Astrocyte of the cerebellum (primary cell): ENCODE results near the gene CDH6.

Experiments used
- DNase-seq: peaks from one replicate; pipeline ENCODE4 v3.0.0-alpha.2; 2011; ENCODE audit warnings: low read depth
- H3K4me3 ChIP-seq: 2 replicates; pipeline ENCODE4 v1.5.1; 2011; ENCODE audit warnings: mild to moderate bottlenecking, low read depth, low read length, moderate library complexity
- CTCF ChIP-seq: IDR thresholded peaks from 2 replicates; pipeline ENCODE4 v1.5.1; 2012; ENCODE audit warnings: low read length, low read depth, moderate library complexity, mild to moderate bottlenecking; ENCODE audit errors: missing control alignments
- in situ Hi-C: cut with HindIII; loops from 2 replicates; pipeline ENCODE4 v1.10.0; 2017; ENCODE audit warnings: low sequenced_read_pairs

CDH6 gene

GRCh38 chr5:31217446-31217845 is 24.0 kb downstream of the CDH6 start:
- in situ Hi-C loops: loop anchor here (25.0 kb wide), 1 partner anchor 830 kb away; no protein-coding TSS in a partner anchor
- H3K4me3 ChIP-seq: no peak overlapping the region
- TF ChIP-seq CTCF: no peak
- DNase-seq: no peak

- no peak for TF ChIP-seq CTCF
- in situ Hi-C loops: loop anchor here (25.0 kb wide), 1 partner anchor 832 kb away; no protein-coding TSS in a partner anchor
- no peak for DNase-seq
These were observed 25.5 kb downstream of the CDH6 start for GRCh38 chr5:31218978-31219377.

GRCh38 chr5:31221001-31221400 is 27.5 kb downstream of the CDH6 start:
- no peak for DNase-seq
- in situ Hi-C loops: loop anchor here (25.0 kb wide), 1 partner anchor 834 kb away; no protein-coding TSS in a partner anchor

More at GRCh38 chr5:31218978-31219377, 25.5 kb downstream of the CDH6 start:
- no peak overlapping the region for H3K4me3 ChIP-seq

GRCh38 chr5:31225118-31225517 is 31.6 kb downstream of the CDH6 start:
- no peak overlapping the region for H3K4me3 ChIP-seq
- peak; percentile 4 for DNase-seq
- in situ Hi-C loops: loop anchor here (25.0 kb wide), 1 partner anchor 1188 kb away; no protein-coding TSS in a partner anchor
- TF ChIP-seq CTCF: no peak

More at GRCh38 chr5:31221001-31221400, 27.5 kb downstream of the CDH6 start:
- H3K4me3 ChIP-seq: no peak overlapping the region
- TF ChIP-seq CTCF: no peak

- no peak for TF ChIP-seq CTCF
- DNase-seq: no peak
- in situ Hi-C loops: loop anchor here (25.0 kb wide), 1 partner anchor 1188 kb away; no protein-coding TSS in a partner anchor
- no peak overlapping the region for H3K4me3 ChIP-seq
These were observed 32.1 kb downstream of the CDH6 start for GRCh38 chr5:31225613-31226012.

GRCh38 chr5:31226651-31227050 is 33.2 kb downstream of the CDH6 start:
- DNase-seq: no peak
- H3K4me3 ChIP-seq: no peak overlapping the region
- no peak for TF ChIP-seq CTCF
- in situ Hi-C loops: loop anchor here (25.0 kb wide), 1 partner anchor 1189 kb away; no protein-coding TSS in a partner anchor
